NCI-H1092 treated with DMSO at 0.1 percent for 48 hours (cell line): ENCODE measurements around the gene CLEC4D.
"Not testable (repeated sequence)": the region's sequence is repeated elsewhere in the genome, so short reads cannot be mapped to it uniquely, and the experiment has no call there.

Experiments
- DNase-seq: peaks from one replicate; lab custom pipeline; 2025; lab: John Stamatoyannopoulos, UW

Gene CLEC4D

DNA sequence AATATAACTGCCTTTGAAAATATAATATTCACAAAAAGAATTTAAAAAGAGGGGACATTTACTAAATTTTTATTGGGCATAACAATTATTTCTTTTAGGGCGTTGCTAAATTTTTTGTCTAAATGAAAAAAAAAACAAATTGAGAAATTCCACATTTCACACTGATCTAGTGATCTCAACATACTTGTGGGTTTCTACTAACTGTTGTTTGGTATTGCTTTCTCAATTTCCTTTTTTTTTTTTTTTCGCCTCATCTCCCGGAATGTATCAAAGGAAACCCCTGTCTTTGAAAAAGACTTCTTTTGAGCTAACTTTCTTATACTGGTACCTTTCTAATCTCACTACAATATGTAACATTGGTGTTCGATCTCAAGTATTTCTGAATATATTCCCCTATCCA is at the start of gene CLEC4D:
Gene CLEC4D, plus strand, starts transcription at position 248 of the 400 bp plus-strand sequence. CDS start 230 bp downstream, outside the sequence.
- no peak for DNase-seq

DNA sequence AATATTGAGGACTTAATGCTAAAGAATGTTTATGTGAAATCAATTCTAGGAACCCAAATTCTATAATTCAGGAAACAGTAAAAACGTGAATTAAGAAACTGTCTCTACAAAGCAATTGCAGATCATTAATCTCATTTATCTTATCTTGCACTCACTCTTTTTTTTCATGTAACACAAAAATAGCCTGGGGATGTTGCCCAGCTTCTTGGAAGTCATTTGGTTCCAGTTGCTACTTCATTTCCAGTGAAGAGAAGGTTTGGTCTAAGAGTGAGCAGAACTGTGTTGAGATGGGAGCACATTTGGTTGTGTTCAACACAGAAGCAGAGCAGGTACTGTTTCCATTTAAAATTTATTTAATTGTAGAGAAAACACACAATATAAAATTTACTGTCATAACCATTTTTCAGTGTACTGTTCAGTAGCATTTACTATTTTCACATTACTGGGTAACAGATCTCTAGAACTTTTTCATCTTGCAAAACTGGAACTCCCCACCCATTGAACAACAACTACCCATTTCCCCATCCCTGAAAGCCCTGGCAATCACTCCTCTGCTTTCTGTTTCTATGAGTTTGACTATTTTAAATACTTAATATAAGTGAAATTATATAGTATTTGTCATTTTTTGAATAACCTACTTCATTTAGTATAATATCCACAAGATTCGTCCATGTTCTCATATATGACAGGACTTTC is 47.9 kb upstream of the CLEC4D start:
- no peak for DNase-seq

- no peak for DNase-seq
These were observed 47.1 kb upstream of the CLEC4D start for GRCh38 chr12:8466241-8466640.

DNA sequence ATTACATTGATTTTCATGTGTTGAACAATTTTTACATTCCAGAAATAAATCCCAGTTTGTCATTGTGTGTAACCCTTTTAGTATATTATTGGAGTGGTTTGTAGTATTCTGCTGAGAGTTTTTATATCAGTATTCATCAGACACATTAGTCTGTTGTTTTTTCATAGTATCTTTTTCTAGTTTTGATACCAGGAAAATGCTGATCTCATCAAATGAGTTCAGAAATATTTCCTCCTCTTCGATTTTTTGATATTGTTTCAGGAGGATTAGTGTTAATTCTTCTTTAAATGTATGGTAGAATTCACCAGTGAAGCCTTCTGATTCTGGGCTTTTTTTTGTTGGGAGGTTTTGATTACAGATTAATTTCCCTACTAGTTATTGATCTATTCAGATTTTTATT is 42.2 kb upstream of the CLEC4D start:
- DNase-seq, result no peak

GRCh38 chr12:8475508-8476203 is 37.6 kb upstream of the CLEC4D start:
- DNase-seq, result no peak

- DNase-seq, result no peak
These were observed 30.7 kb upstream of the CLEC4D start for GRCh38 chr12:8482571-8483061.

GRCh38 chr12:8483079-8483478 is 30.2 kb upstream of the CLEC4D start:
- DNase-seq, result no peak

GRCh38 chr12:8491646-8492530 is 21.4 kb upstream of the CLEC4D start:
- no peak for DNase-seq

DNA sequence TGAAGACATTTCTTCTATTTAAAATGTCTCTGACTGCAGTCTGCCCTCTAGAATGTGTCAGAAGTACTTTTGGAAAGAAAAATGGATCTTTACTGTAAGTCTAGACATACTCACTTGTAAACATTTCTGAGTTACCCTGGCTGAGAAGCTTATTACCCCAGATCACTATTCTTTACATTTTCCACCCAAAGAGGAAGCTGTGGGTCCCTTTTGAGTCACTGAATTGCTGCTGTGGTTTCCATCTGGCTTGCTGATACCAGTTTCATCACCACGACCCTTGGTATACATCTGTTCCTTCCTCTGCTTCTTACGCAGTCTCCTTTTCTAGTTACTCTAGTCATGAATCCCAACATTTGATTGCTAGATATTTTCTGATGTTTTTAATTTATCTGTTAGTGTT is 20.2 kb upstream of the CLEC4D start:
- DNase-seq, result no peak

- DNase-seq, result not testable (repeated sequence)
These were observed 17.6 kb upstream of the CLEC4D start for GRCh38 chr12:8495671-8496070.

DNA sequence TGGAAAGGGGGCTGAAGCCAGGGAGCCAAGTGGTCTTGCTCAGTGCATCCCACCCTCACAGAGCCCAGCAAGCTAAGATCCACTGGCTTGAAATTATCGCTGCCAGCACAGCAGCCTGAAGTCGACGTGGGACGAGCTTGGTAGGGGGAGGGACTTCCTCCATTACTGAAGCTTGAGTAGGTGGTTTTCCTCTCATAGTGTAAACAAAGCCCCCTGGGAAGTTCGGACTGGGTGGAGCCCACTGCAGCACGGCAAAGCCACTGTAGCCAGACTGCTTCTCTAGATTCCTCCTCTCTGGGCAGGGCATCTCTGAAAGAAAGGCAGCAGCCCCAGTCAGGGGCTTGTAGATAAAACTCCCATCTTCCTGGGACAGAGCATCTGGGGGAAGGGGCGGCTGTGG is 17.2 kb upstream of the CLEC4D start:
- DNase-seq, result not testable (repeated sequence)

- no peak for DNase-seq
These were observed 13.7 kb upstream of the CLEC4D start for GRCh38 chr12:8499616-8500015.

- DNase-seq, result no peak
These were observed 11.6 kb upstream of the CLEC4D start for GRCh38 chr12:8501720-8502119.

- DNase-seq, result no peak
These were observed 9.0 kb upstream of the CLEC4D start for GRCh38 chr12:8504351-8504750.

DNA sequence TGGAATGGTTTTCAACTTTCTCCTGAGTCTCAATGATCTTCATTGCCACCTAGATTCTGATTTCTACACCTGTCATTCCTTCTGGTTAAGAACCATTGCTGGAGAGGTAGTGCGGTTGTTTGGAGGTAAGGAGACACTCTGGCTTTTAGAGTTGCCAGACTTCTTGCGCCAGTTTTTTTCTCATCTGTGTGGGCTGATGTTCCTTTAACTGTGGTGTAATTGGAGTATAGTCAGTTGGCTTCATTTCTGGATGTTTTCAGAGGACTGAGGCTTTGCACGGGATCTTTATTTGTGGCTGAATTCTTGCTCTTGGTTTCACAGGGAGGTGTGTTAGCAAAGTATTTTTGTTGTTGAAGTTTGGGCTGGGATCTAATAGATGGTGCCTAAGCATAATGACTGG is 5.7 kb upstream of the CLEC4D start:
- DNase-seq, result no peak

- no peak for DNase-seq
These were observed 5.1 kb upstream of the CLEC4D start for GRCh38 chr12:8508223-8508622.

DNA sequence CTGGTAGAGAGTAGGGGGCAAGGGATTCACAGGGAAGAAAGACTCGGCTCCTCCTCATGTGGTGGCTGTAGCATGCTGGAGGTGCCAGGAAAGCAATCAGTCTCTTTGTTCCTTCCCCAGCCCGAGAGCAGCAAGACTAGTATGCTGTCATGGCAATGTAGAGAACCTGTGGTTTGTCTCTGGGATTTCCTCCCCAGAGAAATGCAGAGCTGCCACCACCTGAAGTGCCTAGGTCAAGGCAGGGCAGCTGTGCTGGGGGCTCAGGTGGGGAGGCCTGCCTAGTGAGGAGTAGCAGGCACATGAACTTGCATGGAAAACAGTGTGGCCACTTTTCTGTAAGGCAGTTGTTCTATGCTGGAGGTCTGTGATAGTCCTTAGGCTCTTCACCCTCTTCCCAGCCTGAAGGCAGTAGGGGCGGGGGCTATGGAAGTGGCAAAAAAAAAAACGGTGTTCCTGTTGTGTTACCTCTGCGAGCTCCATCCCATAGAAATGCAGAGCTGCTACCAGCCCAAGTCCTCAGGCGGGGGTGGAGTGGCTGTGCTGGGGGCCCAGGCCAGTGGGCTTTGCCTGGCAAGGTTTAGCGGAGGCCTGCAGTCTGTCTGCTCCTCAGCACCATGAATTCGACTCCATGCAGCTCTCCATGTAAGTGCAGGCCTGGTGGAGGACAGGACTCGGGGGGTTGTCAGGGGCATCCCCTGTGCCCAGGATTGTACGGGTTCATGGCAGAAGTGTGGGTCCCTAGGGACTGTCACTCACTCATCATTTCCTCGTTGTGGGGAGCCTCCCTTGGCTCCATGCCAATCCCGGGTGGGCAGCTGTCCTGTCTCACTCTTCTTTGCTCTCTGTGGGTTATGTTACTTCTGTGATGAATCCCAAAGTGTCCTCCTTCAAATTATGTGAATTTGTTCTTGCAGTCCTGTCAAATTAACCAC is 4.1 kb upstream of the CLEC4D start:
- no peak for DNase-seq

- no peak for DNase-seq
These were observed 4.7 kb downstream of the CLEC4D start for GRCh38 chr12:8517971-8518370.

DNA sequence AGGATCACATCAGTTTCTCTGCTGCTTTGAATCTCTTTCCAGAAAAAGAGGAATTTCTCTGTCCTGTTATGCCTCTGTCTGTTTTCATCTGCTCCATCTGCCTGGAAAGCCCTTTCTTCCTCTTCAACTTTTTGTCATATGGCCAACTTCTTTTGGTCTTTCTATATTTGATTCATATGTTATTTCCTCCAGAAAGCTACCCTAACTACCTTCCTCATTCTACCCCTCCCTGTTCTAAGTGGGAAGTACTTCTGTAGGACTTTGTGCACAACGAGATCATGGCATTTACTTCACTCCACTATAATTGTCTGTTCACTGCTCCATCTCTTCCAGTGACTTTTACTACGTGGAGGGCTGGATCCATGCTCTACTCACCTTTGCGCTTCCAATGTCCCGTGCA is 5.9 kb downstream of the CLEC4D start:
- DNase-seq, result no peak

- DNase-seq, result no peak
These were observed 14.2 kb downstream of the CLEC4D start for GRCh38 chr12:8527250-8528130.
